ENCODE results near the gene NHSL1.

Gene NHSL1

GRCh38 chr6:138517635-138518034, 18.3 kb upstream of the NHSL1 start:
- DNase-seq (ENCODE audit: low read depth in 2 of 2) = peak; percentile 40 to 69
- TF ChIP-seq CTCF (IDR thresholded peaks at IDR 0.05; ENCODE audit: low read depth, low read length) = peak; percentile 83

GRCh38 chr6:138515657-138516248, 16.5 kb upstream of the NHSL1 start:
- no peak overlapping the region for H3K4me3 ChIP-seq (replicated peaks in 1 of 2; ENCODE audit: low read depth in 2 of 2, low read length in 2 of 2)
- TF ChIP-seq CTCF (IDR thresholded peaks at IDR 0.05; ENCODE audit: low read depth, low read length) = no peak
- no peak for DNase-seq (ENCODE audit: low read depth in 2 of 2)

More at GRCh38 chr6:138517635-138518034, 18.3 kb upstream of the NHSL1 start:
- no peak overlapping the region for H3K4me3 ChIP-seq (replicated peaks in 1 of 2; ENCODE audit: low read depth in 2 of 2, low read length in 2 of 2)

GRCh38 chr6:138514860-138515540, 15.7 kb upstream of the NHSL1 start:
- no peak for TF ChIP-seq CTCF (IDR thresholded peaks at IDR 0.05; ENCODE audit: low read depth, low read length)
- no peak overlapping the region for H3K4me3 ChIP-seq (replicated peaks in 1 of 2; ENCODE audit: low read depth in 2 of 2, low read length in 2 of 2)
- DNase-seq (ENCODE audit: low read depth in 2 of 2) = no peak

- no peak for DNase-seq (ENCODE audit: low read depth in 2 of 2)
- no peak overlapping the region for H3K4me3 ChIP-seq (replicated peaks in 1 of 2; ENCODE audit: low read depth in 2 of 2, low read length in 2 of 2)
- no peak for TF ChIP-seq CTCF (IDR thresholded peaks at IDR 0.05; ENCODE audit: low read depth, low read length)
Measured at GRCh38 chr6:138512609-138513008, 13.3 kb upstream of the NHSL1 start.

- no peak overlapping the region for H3K4me3 ChIP-seq (replicated peaks in 1 of 2; ENCODE audit: low read depth in 2 of 2, low read length in 2 of 2)
- no peak for DNase-seq (ENCODE audit: low read depth in 2 of 2)
- TF ChIP-seq CTCF (IDR thresholded peaks at IDR 0.05; ENCODE audit: low read depth, low read length) = no peak
Measured at GRCh38 chr6:138510093-138510492, 10.8 kb upstream of the NHSL1 start.

GRCh38 chr6:138509371-138509770, 10.1 kb upstream of the NHSL1 start:
- peak; percentile 57 to 74 for DNase-seq (ENCODE audit: low read depth in 2 of 2)
- TF ChIP-seq CTCF (IDR thresholded peaks at IDR 0.05; ENCODE audit: low read depth, low read length) = peak; percentile 40
- H3K4me3 ChIP-seq (replicated peaks in 1 of 2; ENCODE audit: low read depth in 2 of 2, low read length in 2 of 2) = no peak overlapping the region

- DNase-seq (ENCODE audit: low read depth in 2 of 2) = no peak
- H3K4me3 ChIP-seq (replicated peaks in 1 of 2; ENCODE audit: low read depth in 2 of 2, low read length in 2 of 2) = no peak overlapping the region
- no peak for TF ChIP-seq CTCF (IDR thresholded peaks at IDR 0.05; ENCODE audit: low read depth, low read length)
Measured at GRCh38 chr6:138508676-138508988, 9.3 kb upstream of the NHSL1 start.

Data from cardiac fibroblast (primary cell).